Prostate gland (tissue), 2 donors: ENCODE results near the gene ECE1.

ENCODE experiments used
- POLR2AphosphoS5 ChIP-seq: sonication (generic); formaldehyde crosslinking; IDR thresholded peaks from one replicate; pipeline ENCODE4 v1.6.1; 2017; ENCODE audit warnings: antibody characterized with exemption
- TF ChIP-seq, protein P1 (sequence below), 4 experiments: fragments of 200-600 bp in 2 of 4; fragments of 450-650 bp in 2 of 4; sonication (generic) in 2 of 4; IDR thresholded peaks; 1 replicate in 3 of 4; 2 replicates in 1 of 4; pipeline ENCODE4 v1.5.1; 2016 to 2019; ENCODE audit warnings: antibody characterized with exemption in 4 of 4, mild to moderate bottlenecking in 2 of 4, moderate library complexity in 2 of 4

GRCh38 chr1:21292503-21292983 is 2.3 kb upstream of the ECE1 start:
- no peak for TF ChIP-seq POLR2AphosphoS5
- TF ChIP-seq, protein P1, sequence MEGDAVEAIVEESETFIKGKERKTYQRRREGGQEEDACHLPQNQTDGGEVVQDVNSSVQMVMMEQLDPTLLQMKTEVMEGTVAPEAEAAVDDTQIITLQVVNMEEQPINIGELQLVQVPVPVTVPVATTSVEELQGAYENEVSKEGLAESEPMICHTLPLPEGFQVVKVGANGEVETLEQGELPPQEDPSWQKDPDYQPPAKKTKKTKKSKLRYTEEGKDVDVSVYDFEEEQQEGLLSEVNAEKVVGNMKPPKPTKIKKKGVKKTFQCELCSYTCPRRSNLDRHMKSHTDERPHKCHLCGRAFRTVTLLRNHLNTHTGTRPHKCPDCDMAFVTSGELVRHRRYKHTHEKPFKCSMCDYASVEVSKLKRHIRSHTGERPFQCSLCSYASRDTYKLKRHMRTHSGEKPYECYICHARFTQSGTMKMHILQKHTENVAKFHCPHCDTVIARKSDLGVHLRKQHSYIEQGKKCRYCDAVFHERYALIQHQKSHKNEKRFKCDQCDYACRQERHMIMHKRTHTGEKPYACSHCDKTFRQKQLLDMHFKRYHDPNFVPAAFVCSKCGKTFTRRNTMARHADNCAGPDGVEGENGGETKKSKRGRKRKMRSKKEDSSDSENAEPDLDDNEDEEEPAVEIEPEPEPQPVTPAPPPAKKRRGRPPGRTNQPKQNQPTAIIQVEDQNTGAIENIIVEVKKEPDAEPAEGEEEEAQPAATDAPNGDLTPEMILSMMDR (IDR thresholded peaks at IDR 0.05), result no peak
